K562 (cell line): ENCODE results near the gene AGAP1. TPM values are rescaled to one million over a fixed set of nuclear protein-coding genes. Genes with fewer than 3 reads are reported as not detected.

Source experiments
- ATAC-seq: fragments of 200-7000 bp; cut with Tn5 transposase; 3 replicates; pipeline ENCODE4 v1.9.1; 2020; ENCODE audit warnings: moderate library complexity
- BruUV-seq: library from RNA; stranded (reverse); fragments of 400-500 nt; replicated peaks from 2 replicates; lab custom pipeline; 2021; lab: Mats Ljungman, UMichigan
- CTCF ChIA-PET: fragments of 300-600 bp; formaldehyde crosslinking; extraction: SDS; loops from one replicate; lab custom pipeline; 2021; ENCODE audit warnings: low intra/inter-chr PET ratio; lab: Yijun Ruan, JAX
- POLR2A ChIA-PET: fragments of 300-600, 350-650 bp; sonication (Branson Sonifier 250); formaldehyde crosslinking; extraction: SDS; loops from one replicate; lab custom pipeline; 2021; ENCODE audit warnings: antibody characterized with exemption, inconsistent platforms; lab: Yijun Ruan, JAX
- DNase-seq, 4 experiments: peaks; one replicate each; pipeline versions ENCODE4 v3.0.0 to v3.0.0-alpha.2; 2011 to 2018; ENCODE audit warnings: low spot score in 3 of 4, mixed read lengths in 3 of 4; ENCODE audit errors: extremely low read depth in 1 of 4
- FAIRE-seq: peaks from 2 replicates; lab custom pipeline; 2011; peaks lifted over from hg19 to GRCh38; lab: Jason Lieb, UNC
- H2AFZ ChIP-seq: 2 replicates; pipeline ENCODE4 v1.6.0; 2011; ENCODE audit warnings: low read depth, low read length, control low read depth, inconsistent platforms
- H3K27ac ChIP-seq: fragments of 200-600 bp; 3 replicates; pipeline ENCODE4 v1.8.0; 2011; ENCODE audit warnings: low read depth, mild to moderate bottlenecking, control low read depth, inconsistent platforms, low read length, moderate library complexity, mixed read lengths; ENCODE audit errors: extremely low read depth
- H3K27me3 ChIP-seq, 2 experiments: fragments of 300-600 bp in 1 of 2; 2 replicates in 1 of 2; 3 replicates in 1 of 2; pipeline versions ENCODE4 v1.6.0 to v1.8.0; 2011; ENCODE audit warnings: inconsistent platforms in 2 of 2, low read length in 2 of 2, mild to moderate bottlenecking in 1 of 2, mixed read lengths in 1 of 2, moderate library complexity in 1 of 2; ENCODE audit not compliant: control insufficient read depth in 2 of 2, insufficient read depth in 2 of 2
- H3K36me3 ChIP-seq: fragments of 300-600 bp; 3 replicates; pipeline ENCODE4 v1.8.0; 2011; ENCODE audit warnings: mild to moderate bottlenecking, low read length, inconsistent platforms; ENCODE audit not compliant: control insufficient read depth, insufficient read depth
- H3K4me1 ChIP-seq, 2 experiments: fragments of 200-600 bp in 1 of 2; replicated peaks in 1 of 2; 2 replicates in 1 of 2; 3 replicates in 1 of 2; pipeline versions ENCODE4 v1.5.1 to v1.8.0; 2011; ENCODE audit warnings: inconsistent platforms in 2 of 2, low read length in 2 of 2, mild to moderate bottlenecking in 1 of 2, mixed read lengths in 1 of 2, moderate library complexity in 1 of 2; ENCODE audit not compliant: control insufficient read depth in 2 of 2, insufficient read depth in 2 of 2
- H3K4me2 ChIP-seq: 2 replicates; pipeline ENCODE4 v1.6.1; 2011; ENCODE audit warnings: low read length, control low read depth, inconsistent platforms, mixed read lengths; ENCODE audit not compliant: insufficient read depth
- H3K4me3 ChIP-seq: fragments of 200-600 bp; sonication (generic), shearing (Covaris generic); 2 replicates; pipeline ENCODE4 v1.5.1; 2016; ENCODE audit warnings: control low read depth, inconsistent platforms
- H3K79me2 ChIP-seq: fragments of 200-600 bp; 3 replicates; pipeline ENCODE4 v1.8.0; 2011; ENCODE audit warnings: low read length, inconsistent platforms; ENCODE audit not compliant: control insufficient read depth, insufficient read depth
- H3K9ac ChIP-seq, 2 experiments: 2 replicates each; pipeline versions ENCODE4 v1.6.0 to v1.6.1; 2011; ENCODE audit warnings: low read depth in 2 of 2, low read length in 2 of 2, control low read depth in 1 of 2, inconsistent platforms in 1 of 2, mild to moderate bottlenecking in 1 of 2, mixed read lengths in 1 of 2; ENCODE audit not compliant: insufficient read depth in 1 of 2
- H3K9me1 ChIP-seq: one replicate; pipeline ENCODE4 v1.6.0; 2011; ENCODE audit warnings: inconsistent platforms, mild to moderate bottlenecking, low read length, moderate library complexity; ENCODE audit not compliant: control insufficient read depth, insufficient read depth
- H3K9me3 ChIP-seq: replicated peaks from 2 replicates; pipeline ENCODE4 v1.5.1; 2011; ENCODE audit warnings: low read depth, low read length, inconsistent platforms; ENCODE audit not compliant: control insufficient read depth, insufficient read depth
- H4K20me1 ChIP-seq: replicated peaks from 2 replicates; pipeline ENCODE4 v1.6.1; 2011; ENCODE audit warnings: low read length, inconsistent platforms, mixed read lengths; ENCODE audit not compliant: control insufficient read depth, insufficient read depth
- CHD4 ChIP-seq: fragments of 200-600 bp; sonication (generic); IDR thresholded peaks from 3 replicates; pipeline ENCODE4 v1.6.1; 2012; ENCODE audit warnings: low read depth, mild to moderate bottlenecking, mixed read lengths, low read length, inconsistent platforms; ENCODE audit not compliant: insufficient read depth, insufficient replicate concordance, poor library complexity, severe bottlenecking
- POLR2G ChIP-seq: fragments of 200-400 bp; formaldehyde crosslinking; IDR thresholded peaks from 2 replicates; pipeline ENCODE4 v1.6.1; 2017; ENCODE audit warnings: low read depth, mild to moderate bottlenecking, antibody characterized with exemption, low read length, moderate library complexity
- RBM22 ChIP-seq: fragments of 200-400 bp; formaldehyde crosslinking; IDR thresholded peaks from 2 replicates; pipeline ENCODE4 v1.6.1; 2018; ENCODE audit warnings: low read length, low read depth; ENCODE audit not compliant: poor library complexity, severe bottlenecking
- WGBS: fragments of 100-300 bp; shearing (Covaris generic); methylation state at CpG from one replicate; pipeline ENCODE4 v1.1.6; 2016; ENCODE audit warnings: low coverage, mixed read lengths; ENCODE audit not compliant: insufficient coverage; ENCODE audit errors: missing lambda C conversion rate; 5-methylcytosine and 5-hydroxymethylcytosine counted together
- in situ Hi-C: fragments of 300-500 bp; cut with MboI; formaldehyde crosslinking; loops from 4 replicates; pipeline ENCODE4 v1.15.0; 2018; ENCODE audit warnings: inconsistent platforms, mixed read lengths
- intact Hi-C: fragments of 100-400 bp; cut with micrococcal nuclease; formaldehyde crosslinking; loops from 2 replicates; pipeline ENCODE4 v1.14.2; 2022
- polyA plus RNA-seq, 8 experiments: library from polyadenylated mRNA; depleted of rRNA in 4 of 8; stranded (reverse) in 5 of 8; unstranded in 3 of 8; fragments of >200 nt; fragmentation: Nextera tagmentation in 2 of 8; fragmentation: Illumina TruSeq in 1 of 8; extraction: Ambion mirVana in 2 of 8; extraction: Trizol in 1 of 8; gene quantifications; 2 replicates each; pipeline versions ENCODE4 v1.2.1 to v1.2.3, GENCODE V29; 2011 to 2014; ENCODE audit warnings: inconsistent platforms in 1 of 8, missing spikeins in 1 of 8
- total RNA-seq, 7 experiments: library from RNA; depleted of rRNA in 6 of 7; stranded (reverse); fragments of >200 nt in 6 of 7; fragmentation: Illumina TruSeq in 2 of 7; extraction: Trizol in 2 of 7; gene quantifications; 2 replicates each; pipeline versions ENCODE4 v1.2.1 to v1.2.3, GENCODE V29; 2011 to 2021; ENCODE audit warnings: low replicate concordance in 1 of 7
- TF ChIP-seq, protein P1 (sequence below): fragments of 450-650 bp; formaldehyde crosslinking; IDR thresholded peaks from 2 replicates; pipeline ENCODE4 v1.4.0; 2020; ENCODE audit warnings: mild to moderate bottlenecking, moderate library complexity
- TF ChIP-seq, protein P2 (sequence below): fragments of 450-650 bp; IDR thresholded peaks from 2 replicates; pipeline ENCODE4 v1.6.1; 2016; ENCODE audit warnings: mild to moderate bottlenecking

The AGAP1 gene
- total and polyA plus RNA-seq, 9 of the 15 experiments (the other 6 are each of a cell fraction or from before 2014, with no cell fraction given) = 1.3 to 24.0 (median 10.6) TPM

DNA sequence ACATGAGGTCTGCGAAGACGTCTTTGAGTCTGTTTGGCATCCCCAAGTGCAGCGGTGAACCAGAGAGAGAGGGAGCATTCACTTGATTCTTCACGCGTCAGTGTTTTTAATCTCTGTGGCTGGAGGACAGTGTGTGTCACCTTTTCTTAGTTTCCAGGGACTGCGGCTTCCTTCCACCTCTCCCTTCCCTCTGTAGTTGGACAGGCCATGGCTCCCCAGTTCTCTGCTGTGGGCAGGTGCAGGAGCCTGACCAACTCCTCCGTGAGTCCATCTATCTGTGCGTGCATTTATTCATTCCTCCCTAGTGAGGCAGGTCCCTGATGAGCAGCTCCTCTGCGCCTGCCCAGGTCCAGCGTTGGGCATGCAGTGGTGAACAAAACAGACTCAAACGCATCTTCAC lies 42.9 kb downstream of the AGAP1 start (continued):
- TF ChIP-seq, protein P1, sequence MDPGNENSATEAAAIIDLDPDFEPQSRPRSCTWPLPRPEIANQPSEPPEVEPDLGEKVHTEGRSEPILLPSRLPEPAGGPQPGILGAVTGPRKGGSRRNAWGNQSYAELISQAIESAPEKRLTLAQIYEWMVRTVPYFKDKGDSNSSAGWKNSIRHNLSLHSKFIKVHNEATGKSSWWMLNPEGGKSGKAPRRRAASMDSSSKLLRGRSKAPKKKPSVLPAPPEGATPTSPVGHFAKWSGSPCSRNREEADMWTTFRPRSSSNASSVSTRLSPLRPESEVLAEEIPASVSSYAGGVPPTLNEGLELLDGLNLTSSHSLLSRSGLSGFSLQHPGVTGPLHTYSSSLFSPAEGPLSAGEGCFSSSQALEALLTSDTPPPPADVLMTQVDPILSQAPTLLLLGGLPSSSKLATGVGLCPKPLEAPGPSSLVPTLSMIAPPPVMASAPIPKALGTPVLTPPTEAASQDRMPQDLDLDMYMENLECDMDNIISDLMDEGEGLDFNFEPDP (CRISPR knock-in tag) = no peak

DNA sequence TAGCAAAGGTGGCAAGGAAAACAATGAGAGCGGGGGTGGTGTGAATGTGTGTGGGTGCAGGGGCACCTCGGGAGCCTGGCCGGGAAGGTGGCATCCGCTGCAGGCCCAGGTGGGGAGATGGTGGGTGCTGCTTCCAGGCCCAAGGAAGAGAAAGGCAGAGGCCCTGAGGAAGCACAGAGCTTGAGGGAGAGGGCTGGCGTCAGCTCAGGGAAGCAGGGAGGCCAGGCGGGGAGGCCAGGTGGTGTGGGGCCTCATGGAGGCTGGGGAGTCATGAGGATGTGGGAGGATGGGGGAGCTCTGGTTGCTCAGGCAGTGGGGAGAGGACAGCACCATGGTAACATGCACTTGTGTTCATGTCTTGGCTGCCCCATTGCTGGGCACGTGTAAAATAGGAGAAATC lies 43.3 kb downstream of the AGAP1 start:
- H3K79me2 ChIP-seq = peaks cover 86% of the 10 kb centered on the region
- H3K4me2 ChIP-seq = no peak overlapping the region
- no peak for TF ChIP-seq CHD4
- TF ChIP-seq, protein P2, sequence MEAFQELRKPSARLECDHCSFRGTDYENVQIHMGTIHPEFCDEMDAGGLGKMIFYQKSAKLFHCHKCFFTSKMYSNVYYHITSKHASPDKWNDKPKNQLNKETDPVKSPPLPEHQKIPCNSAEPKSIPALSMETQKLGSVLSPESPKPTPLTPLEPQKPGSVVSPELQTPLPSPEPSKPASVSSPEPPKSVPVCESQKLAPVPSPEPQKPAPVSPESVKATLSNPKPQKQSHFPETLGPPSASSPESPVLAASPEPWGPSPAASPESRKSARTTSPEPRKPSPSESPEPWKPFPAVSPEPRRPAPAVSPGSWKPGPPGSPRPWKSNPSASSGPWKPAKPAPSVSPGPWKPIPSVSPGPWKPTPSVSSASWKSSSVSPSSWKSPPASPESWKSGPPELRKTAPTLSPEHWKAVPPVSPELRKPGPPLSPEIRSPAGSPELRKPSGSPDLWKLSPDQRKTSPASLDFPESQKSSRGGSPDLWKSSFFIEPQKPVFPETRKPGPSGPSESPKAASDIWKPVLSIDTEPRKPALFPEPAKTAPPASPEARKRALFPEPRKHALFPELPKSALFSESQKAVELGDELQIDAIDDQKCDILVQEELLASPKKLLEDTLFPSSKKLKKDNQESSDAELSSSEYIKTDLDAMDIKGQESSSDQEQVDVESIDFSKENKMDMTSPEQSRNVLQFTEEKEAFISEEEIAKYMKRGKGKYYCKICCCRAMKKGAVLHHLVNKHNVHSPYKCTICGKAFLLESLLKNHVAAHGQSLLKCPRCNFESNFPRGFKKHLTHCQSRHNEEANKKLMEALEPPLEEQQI = no peak
- peak; percentile 27 for TF ChIP-seq RBM22
- TF ChIP-seq POLR2G = 0 out of 2 replicates have a peak, but pooled peaks have one; percentile 14
- TF ChIP-seq, all 486 proteins: peak for 2
- H3K9me3 ChIP-seq = no peaks in the 10 kb centered on the region
- H3K4me1 ChIP-seq = peaks cover 0 to 6% of the 10 kb centered on the region in 2 experiments; a peak in 2 of 5 replicates
- no peaks in the 10 kb centered on the region for H3K9me1 ChIP-seq
- BruUV-seq = no TSS peak
- ATAC-seq (no peak), FAIRE-seq (no peak), DNase-seq (no peak)
- no peak overlapping the region for H2AFZ ChIP-seq
- no peaks in the 10 kb centered on the region for H3K36me3 ChIP-seq
- ChIA-PET CTCF (no interaction called here), POLR2A (interaction anchor here (0.7 to 1.1 kb wide), 3 partner anchors 10 to 55 kb away, joined by 3 to 4 read pairs (median 3); no protein-coding TSS in a partner anchor)
- no peak overlapping the region for H3K9ac ChIP-seq
- no peak overlapping the region for H3K4me3 ChIP-seq
- H4K20me1 ChIP-seq = peaks cover 32% of the 10 kb centered on the region
- H3K27ac ChIP-seq = no peak overlapping the region
- 86% methylated on average over 5 of the region's 7 CpGs for WGBS
- no peaks in the 10 kb centered on the region for H3K27me3 ChIP-seq
- intact Hi-C loops (no loop called here), in situ Hi-C loops (no loop called here)
